GM23338 (cell line): Measurements from ENCODE around the gene PSORS1C2. TPM values are rescaled to one million over a fixed set of nuclear protein-coding genes. Genes with fewer than 3 reads are reported as not detected.

Experiments used
- ATAC-seq: fragments of 200-7000 bp; cut with Tn5 transposase; 3 replicates; pipeline ENCODE4 v1.9.1; 2020
- DNase-seq: peaks from one replicate; pipeline ENCODE4 v3.0.0-alpha.2; 2015; ENCODE audit warnings: low spot score
- H2AFZ ChIP-seq: fragments of 200-600 bp; sonication (generic); 2 replicates; pipeline ENCODE4 v1.8.0; 2016; ENCODE audit warnings: antibody characterized with exemption, mild to moderate bottlenecking, moderate library complexity
- H3F3A ChIP-seq: fragments of 200-600 bp; sonication (generic); replicated peaks from 2 replicates; pipeline ENCODE4 v1.8.0; 2017; ENCODE audit warnings: antibody characterized with exemption, mixed run types, low read depth
- H3K27ac ChIP-seq: fragments of 200-600 bp; sonication (generic); 2 replicates; pipeline ENCODE4 v1.6.1; 2016; ENCODE audit warnings: low read depth
- H3K27me3 ChIP-seq: fragments of 200-600 bp; sonication (generic); 2 replicates; pipeline ENCODE4 v1.8.0; 2016; ENCODE audit warnings: mild to moderate bottlenecking, mixed run types, moderate library complexity; ENCODE audit not compliant: insufficient read depth
- H3K36me3 ChIP-seq: fragments of 200-600 bp; sonication (generic); 2 replicates; pipeline ENCODE4 v1.8.0; 2016; ENCODE audit warnings: mild to moderate bottlenecking; ENCODE audit not compliant: insufficient read depth
- H3K4me1 ChIP-seq: fragments of 200-600 bp; sonication (generic); 2 replicates; pipeline ENCODE4 v1.8.0; 2016; ENCODE audit warnings: mild to moderate bottlenecking, moderate library complexity; ENCODE audit not compliant: insufficient read depth
- H3K4me2 ChIP-seq: fragments of 200-600 bp; sonication (generic); 2 replicates; pipeline ENCODE4 v1.7.1; 2017; ENCODE audit warnings: mixed run types
- H3K4me3 ChIP-seq: fragments of 200-600 bp; sonication (generic); 2 replicates; pipeline ENCODE4 v1.6.1; 2016; ENCODE audit warnings: mixed run types
- H3K79me2 ChIP-seq: fragments of 200-600 bp; sonication (generic); replicated peaks from 2 replicates; pipeline ENCODE4 v1.8.0; 2017; ENCODE audit warnings: mild to moderate bottlenecking; ENCODE audit not compliant: insufficient read depth
- H3K9me2 ChIP-seq: fragments of 200-600 bp; sonication (generic); 2 replicates; pipeline ENCODE4 v1.8.0; 2017; ENCODE audit not compliant: insufficient read depth
- H4K20me1 ChIP-seq: fragments of 200-600 bp; sonication (generic); replicated peaks from 2 replicates; pipeline ENCODE4 v1.8.0; 2017; ENCODE audit warnings: mild to moderate bottlenecking; ENCODE audit not compliant: insufficient read depth
- H3K27ac Mint-ChIP-seq: 2 replicates; pipeline ENCODE4 v1.8.0; 2020; ENCODE audit warnings: inconsistent platforms, mild to moderate bottlenecking, moderate library complexity, mixed read lengths
- H3K27me3 Mint-ChIP-seq: 3 replicates; pipeline ENCODE4 v1.8.0; 2022; ENCODE audit warnings: low read depth, mild to moderate bottlenecking, moderate library complexity, mixed read lengths, inconsistent platforms; ENCODE audit not compliant: insufficient read depth, poor library complexity
- H3K36me3 Mint-ChIP-seq: 3 replicates; pipeline ENCODE4 v1.8.0; 2021; ENCODE audit warnings: low read depth, mild to moderate bottlenecking, inconsistent platforms, moderate library complexity, mixed read lengths
- H3K4me1 Mint-ChIP-seq: 3 replicates; pipeline ENCODE4 v1.8.0; 2020; ENCODE audit warnings: mild to moderate bottlenecking, inconsistent platforms, mixed read lengths
- H3K4me3 Mint-ChIP-seq: 3 replicates; pipeline ENCODE4 v1.8.0; 2021; ENCODE audit warnings: moderate library complexity, mild to moderate bottlenecking, inconsistent platforms, mixed read lengths
- H3K9me3 Mint-ChIP-seq: 3 replicates; pipeline ENCODE4 v1.8.0; 2020; ENCODE audit warnings: moderate library complexity, mild to moderate bottlenecking, inconsistent platforms, mixed read lengths
- CREB1 ChIP-seq: fragments of 250-450 bp; sonication (Bioruptor Pico); IDR thresholded peaks from 2 replicates; pipeline ENCODE4 v1.5.0; 2020; ENCODE audit warnings: low read depth, mild to moderate bottlenecking, moderate library complexity
- EZH2 ChIP-seq: fragments of 200-600 bp; sonication (generic); IDR thresholded peaks from one replicate; pipeline ENCODE4 v1.8.0; 2017; ENCODE audit warnings: antibody characterized with exemption, mild to moderate bottlenecking, low read depth; ENCODE audit not compliant: unreplicated experiment
- EZH2phosphoT487 ChIP-seq: fragments of 200-600 bp; sonication (generic); IDR thresholded peaks from one replicate; pipeline ENCODE4 v1.8.1; 2018; ENCODE audit warnings: antibody characterized with exemption; ENCODE audit not compliant: unreplicated experiment
- ZNF114 ChIP-seq: fragments of 250-450 bp; sonication (Bioruptor Pico); IDR thresholded peaks from 2 replicates; pipeline ENCODE4 v1.5.0; 2020; ENCODE audit warnings: mild to moderate bottlenecking, moderate library complexity
- polyA plus RNA-seq: library from polyadenylated mRNA; unstranded; fragments of >200 nt; fragmentation: Nextera tagmentation; extraction: Ambion mirVana; gene quantifications from 2 replicates; pipeline ENCODE4 v1.2.1, GENCODE V29; 2016
- total RNA-seq: library from RNA; depleted of rRNA; stranded (reverse); fragments of >200 nt; shearing (Covaris generic); gene quantifications from 2 replicates; pipeline ENCODE4 v1.2.3, GENCODE V29; 2014
- TF ChIP-seq, protein P1 (sequence below): fragments of 250-450 bp; sonication (Bioruptor Pico); IDR thresholded peaks from 2 replicates; pipeline ENCODE4 v1.5.0; 2020; ENCODE audit warnings: mild to moderate bottlenecking, moderate library complexity
- TF ChIP-seq, protein P2 (sequence below): IDR thresholded peaks from 2 replicates; pipeline ENCODE4 v1.6.1; 2016; ENCODE audit warnings: antibody characterized with exemption
- TF ChIP-seq, protein P3 (sequence below): IDR thresholded peaks from one replicate; pipeline ENCODE4 v1.6.1; 2018; ENCODE audit warnings: antibody characterized with exemption; ENCODE audit not compliant: unreplicated experiment

Gene PSORS1C2
- total and polyA plus RNA-seq, 2 experiments from 2014 or later, result 0.47 TPM; not detected in 1

DNA sequence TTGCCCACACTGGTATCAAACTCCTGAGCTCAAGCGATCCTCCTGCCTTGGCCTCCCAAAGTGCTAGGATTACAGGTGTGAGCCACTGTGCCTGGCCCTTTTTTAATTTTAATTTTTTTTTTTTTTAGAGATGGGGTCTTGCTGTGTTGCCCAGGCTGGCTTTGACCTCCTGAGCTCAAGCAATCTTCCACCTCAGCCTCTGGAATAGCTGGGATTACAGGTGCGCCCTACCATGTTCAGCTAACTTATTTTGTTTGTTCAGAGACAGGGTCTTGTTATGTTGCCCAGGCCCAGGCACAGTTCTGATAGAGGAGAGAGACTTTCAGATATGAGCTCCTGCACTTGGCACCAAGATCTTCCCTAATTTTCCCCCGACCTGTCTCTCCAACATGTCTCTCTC lies 8.1 kb downstream of the PSORS1C2 start (continued):
- TF ChIP-seq, protein P1, sequence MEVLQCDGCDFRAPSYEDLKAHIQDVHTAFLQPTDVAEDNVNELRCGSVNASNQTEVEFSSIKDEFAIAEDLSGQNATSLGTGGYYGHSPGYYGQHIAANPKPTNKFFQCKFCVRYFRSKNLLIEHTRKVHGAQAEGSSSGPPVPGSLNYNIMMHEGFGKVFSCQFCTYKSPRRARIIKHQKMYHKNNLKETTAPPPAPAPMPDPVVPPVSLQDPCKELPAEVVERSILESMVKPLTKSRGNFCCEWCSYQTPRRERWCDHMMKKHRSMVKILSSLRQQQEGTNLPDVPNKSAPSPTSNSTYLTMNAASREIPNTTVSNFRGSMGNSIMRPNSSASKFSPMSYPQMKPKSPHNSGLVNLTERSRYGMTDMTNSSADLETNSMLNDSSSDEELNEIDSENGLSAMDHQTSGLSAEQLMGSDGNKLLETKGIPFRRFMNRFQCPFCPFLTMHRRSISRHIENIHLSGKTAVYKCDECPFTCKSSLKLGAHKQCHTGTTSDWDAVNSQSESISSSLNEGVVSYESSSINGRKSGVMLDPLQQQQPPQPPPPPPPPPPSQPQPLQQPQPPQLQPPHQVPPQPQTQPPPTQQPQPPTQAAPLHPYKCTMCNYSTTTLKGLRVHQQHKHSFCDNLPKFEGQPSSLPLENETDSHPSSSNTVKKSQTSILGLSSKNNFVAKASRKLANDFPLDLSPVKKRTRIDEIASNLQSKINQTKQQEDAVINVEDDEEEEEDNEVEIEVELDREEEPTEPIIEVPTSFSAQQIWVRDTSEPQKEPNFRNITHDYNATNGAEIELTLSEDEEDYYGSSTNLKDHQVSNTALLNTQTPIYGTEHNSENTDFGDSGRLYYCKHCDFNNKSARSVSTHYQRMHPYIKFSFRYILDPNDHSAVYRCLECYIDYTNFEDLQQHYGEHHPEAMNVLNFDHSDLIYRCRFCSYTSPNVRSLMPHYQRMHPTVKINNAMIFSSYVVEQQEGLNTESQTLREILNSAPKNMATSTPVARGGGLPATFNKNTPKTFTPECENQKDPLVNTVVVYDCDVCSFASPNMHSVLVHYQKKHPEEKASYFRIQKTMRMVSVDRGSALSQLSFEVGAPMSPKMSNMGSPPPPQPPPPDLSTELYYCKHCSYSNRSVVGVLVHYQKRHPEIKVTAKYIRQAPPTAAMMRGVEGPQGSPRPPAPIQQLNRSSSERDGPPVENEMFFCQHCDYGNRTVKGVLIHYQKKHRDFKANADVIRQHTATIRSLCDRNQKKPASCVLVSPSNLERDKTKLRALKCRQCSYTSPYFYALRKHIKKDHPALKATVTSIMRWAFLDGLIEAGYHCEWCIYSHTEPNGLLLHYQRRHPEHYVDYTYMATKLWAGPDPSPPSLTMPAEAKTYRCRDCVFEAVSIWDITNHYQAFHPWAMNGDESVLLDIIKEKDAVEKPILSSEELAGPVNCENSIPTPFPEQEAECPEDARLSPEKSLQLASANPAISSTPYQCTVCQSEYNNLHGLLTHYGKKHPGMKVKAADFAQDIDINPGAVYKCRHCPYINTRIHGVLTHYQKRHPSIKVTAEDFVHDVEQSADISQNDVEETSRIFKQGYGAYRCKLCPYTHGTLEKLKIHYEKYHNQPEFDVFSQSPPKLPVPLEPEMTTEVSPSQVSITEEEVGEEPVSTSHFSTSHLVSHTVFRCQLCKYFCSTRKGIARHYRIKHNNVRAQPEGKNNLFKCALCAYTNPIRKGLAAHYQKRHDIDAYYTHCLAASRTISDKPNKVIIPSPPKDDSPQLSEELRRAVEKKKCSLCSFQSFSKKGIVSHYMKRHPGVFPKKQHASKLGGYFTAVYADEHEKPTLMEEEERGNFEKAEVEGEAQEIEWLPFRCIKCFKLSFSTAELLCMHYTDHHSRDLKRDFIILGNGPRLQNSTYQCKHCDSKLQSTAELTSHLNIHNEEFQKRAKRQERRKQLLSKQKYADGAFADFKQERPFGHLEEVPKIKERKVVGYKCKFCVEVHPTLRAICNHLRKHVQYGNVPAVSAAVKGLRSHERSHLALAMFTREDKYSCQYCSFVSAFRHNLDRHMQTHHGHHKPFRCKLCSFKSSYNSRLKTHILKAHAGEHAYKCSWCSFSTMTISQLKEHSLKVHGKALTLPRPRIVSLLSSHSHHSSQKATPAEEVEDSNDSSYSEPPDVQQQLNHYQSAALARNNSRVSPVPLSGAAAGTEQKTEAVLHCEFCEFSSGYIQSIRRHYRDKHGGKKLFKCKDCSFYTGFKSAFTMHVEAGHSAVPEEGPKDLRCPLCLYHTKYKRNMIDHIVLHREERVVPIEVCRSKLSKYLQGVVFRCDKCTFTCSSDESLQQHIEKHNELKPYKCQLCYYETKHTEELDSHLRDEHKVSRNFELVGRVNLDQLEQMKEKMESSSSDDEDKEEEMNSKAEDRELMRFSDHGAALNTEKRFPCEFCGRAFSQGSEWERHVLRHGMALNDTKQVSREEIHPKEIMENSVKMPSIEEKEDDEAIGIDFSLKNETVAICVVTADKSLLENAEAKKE (CRISPR knock-in tag), result no peak
- no peak for TF ChIP-seq CREB1 (CRISPR knock-in tag)
- TF ChIP-seq, protein P2, sequence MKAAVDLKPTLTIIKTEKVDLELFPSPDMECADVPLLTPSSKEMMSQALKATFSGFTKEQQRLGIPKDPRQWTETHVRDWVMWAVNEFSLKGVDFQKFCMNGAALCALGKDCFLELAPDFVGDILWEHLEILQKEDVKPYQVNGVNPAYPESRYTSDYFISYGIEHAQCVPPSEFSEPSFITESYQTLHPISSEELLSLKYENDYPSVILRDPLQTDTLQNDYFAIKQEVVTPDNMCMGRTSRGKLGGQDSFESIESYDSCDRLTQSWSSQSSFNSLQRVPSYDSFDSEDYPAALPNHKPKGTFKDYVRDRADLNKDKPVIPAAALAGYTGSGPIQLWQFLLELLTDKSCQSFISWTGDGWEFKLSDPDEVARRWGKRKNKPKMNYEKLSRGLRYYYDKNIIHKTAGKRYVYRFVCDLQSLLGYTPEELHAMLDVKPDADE, result no peak
- no peak for TF ChIP-seq EZH2

DNA sequence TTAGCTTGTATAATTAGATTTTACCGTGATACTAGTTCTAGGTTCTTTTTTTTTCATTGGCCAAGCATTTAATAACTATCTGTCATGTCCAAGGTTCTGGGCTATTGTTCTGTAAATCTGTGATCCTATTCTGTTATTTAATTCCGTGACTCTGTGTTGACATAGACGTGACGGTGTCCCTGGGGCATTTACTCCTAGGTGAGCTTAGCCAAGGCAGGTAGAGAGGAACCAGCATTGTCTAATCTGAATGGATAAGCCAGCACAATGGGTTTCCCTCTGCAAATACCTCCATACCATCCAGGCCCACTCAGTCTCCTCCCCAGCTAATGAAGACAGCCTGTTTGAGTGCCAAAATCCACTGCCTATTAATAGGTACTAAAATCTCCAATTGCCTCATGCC lies 9.7 kb downstream of the PSORS1C2 start:
- Mint-ChIP-seq H3K27me3 (peaks cover 7% of the 10 kb centered on the region), H3K4me1 (peaks cover 27% of the 10 kb centered on the region), H3K36me3 (no peaks in the 10 kb centered on the region), H3K27ac (no peak overlapping the region), H3K9me3 (no peaks in the 10 kb centered on the region; the same call in 1 of the 3 replicates), H3K4me3 (no peak overlapping the region)
- H4K20me1 ChIP-seq, result no peaks in the 10 kb centered on the region
- no peak overlapping the region for H3K27ac ChIP-seq
- DNase-seq (no peak), ATAC-seq (no peak)
- no peaks in the 10 kb centered on the region for H3K27me3 ChIP-seq
- no peak overlapping the region for H3K4me3 ChIP-seq
- H3F3A ChIP-seq, result 0 out of 2 replicates have a peak, but pooled peaks cover 4% of the 10 kb centered on the region
- TF ChIP-seq, protein P3, sequence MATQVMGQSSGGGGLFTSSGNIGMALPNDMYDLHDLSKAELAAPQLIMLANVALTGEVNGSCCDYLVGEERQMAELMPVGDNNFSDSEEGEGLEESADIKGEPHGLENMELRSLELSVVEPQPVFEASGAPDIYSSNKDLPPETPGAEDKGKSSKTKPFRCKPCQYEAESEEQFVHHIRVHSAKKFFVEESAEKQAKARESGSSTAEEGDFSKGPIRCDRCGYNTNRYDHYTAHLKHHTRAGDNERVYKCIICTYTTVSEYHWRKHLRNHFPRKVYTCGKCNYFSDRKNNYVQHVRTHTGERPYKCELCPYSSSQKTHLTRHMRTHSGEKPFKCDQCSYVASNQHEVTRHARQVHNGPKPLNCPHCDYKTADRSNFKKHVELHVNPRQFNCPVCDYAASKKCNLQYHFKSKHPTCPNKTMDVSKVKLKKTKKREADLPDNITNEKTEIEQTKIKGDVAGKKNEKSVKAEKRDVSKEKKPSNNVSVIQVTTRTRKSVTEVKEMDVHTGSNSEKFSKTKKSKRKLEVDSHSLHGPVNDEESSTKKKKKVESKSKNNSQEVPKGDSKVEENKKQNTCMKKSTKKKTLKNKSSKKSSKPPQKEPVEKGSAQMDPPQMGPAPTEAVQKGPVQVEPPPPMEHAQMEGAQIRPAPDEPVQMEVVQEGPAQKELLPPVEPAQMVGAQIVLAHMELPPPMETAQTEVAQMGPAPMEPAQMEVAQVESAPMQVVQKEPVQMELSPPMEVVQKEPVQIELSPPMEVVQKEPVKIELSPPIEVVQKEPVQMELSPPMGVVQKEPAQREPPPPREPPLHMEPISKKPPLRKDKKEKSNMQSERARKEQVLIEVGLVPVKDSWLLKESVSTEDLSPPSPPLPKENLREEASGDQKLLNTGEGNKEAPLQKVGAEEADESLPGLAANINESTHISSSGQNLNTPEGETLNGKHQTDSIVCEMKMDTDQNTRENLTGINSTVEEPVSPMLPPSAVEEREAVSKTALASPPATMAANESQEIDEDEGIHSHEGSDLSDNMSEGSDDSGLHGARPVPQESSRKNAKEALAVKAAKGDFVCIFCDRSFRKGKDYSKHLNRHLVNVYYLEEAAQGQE, result no peak
- TF ChIP-seq ZNF114 (CRISPR knock-in tag), result no peak
- no peak for TF ChIP-seq EZH2phosphoT487
- TF ChIP-seq, protein P2, result no peak
- H3K4me1 ChIP-seq, result 0 out of 2 replicates have a peak, but pooled peaks cover 4% of the 10 kb centered on the region
- H3K36me3 ChIP-seq, result no peaks in the 10 kb centered on the region
- no peaks in the 10 kb centered on the region for H3K9me2 ChIP-seq
- no peak overlapping the region for H2AFZ ChIP-seq
- H3K4me2 ChIP-seq, result no peak overlapping the region
- no peaks in the 10 kb centered on the region for H3K79me2 ChIP-seq
